ENCODE data around the gene MAP3K14. TPM values are rescaled to one million over a fixed set of nuclear protein-coding genes. Genes with fewer than 3 reads are reported as not detected.

The MAP3K14 gene
- total RNA-seq, 1 experiment from 2014 or later, result 3.0 TPM

- no peak overlapping the region for H3K4me3 ChIP-seq (ENCODE audit: low read depth, low read length, poor library complexity, severe bottlenecking)
- H3K36me3 ChIP-seq (ENCODE audit: insufficient read depth, low read length, poor library complexity, severe bottlenecking), result no peaks in the 10 kb centered on the region
- intact Hi-C loops (cut with micrococcal nuclease; ENCODE audit: unreplicated experiment), result no loop called here
- TF ChIP-seq CTCF (conservative IDR thresholded peaks at IDR 0.05; ENCODE audit: low read depth, low read length) (no peak), EZH2 (IDR thresholded peaks at IDR 0.05; ENCODE audit: borderline replicate concordance, low read depth, low read length, poor library complexity, severe bottlenecking) (no peak)
- no peaks in the 10 kb centered on the region for H3K27me3 ChIP-seq (replicated peaks; ENCODE audit: insufficient read depth, low read depth, low read length, poor library complexity)
- CTCF ChIA-PET, result no interaction called here
- no peak for DNase-seq (ENCODE audit: low spot score)
- no peaks in the 10 kb centered on the region for H3K4me1 ChIP-seq (ENCODE audit: insufficient read depth, low read length, poor library complexity, severe bottlenecking)
- POLR2A ChIA-PET (ENCODE audit: low non-redundant PET), result no interaction called here
- no peaks in the 10 kb centered on the region for H3K9me3 ChIP-seq (ENCODE audit: low read depth, low read length, poor library complexity, severe bottlenecking)
- no peak overlapping the region for H3K27ac ChIP-seq (ENCODE audit: low read depth, low read length, poor library complexity, severe bottlenecking)
- BruUV-seq (replicated peaks), result no TSS peak
Measured at GRCh38 chr17:45264430-45264829, 52.4 kb downstream of the MAP3K14 start.

- POLR2A ChIA-PET (ENCODE audit: low non-redundant PET), result no interaction called here
- DNase-seq (ENCODE audit: low spot score), result no peak
- no peaks in the 10 kb centered on the region for H3K27me3 ChIP-seq (replicated peaks; ENCODE audit: insufficient read depth, low read depth, low read length, poor library complexity)
- no peaks in the 10 kb centered on the region for H3K4me1 ChIP-seq (ENCODE audit: insufficient read depth, low read length, poor library complexity, severe bottlenecking)
- H3K27ac ChIP-seq (ENCODE audit: low read depth, low read length, poor library complexity, severe bottlenecking), result no peak overlapping the region
- CTCF ChIA-PET, result no interaction called here
- H3K9me3 ChIP-seq (ENCODE audit: low read depth, low read length, poor library complexity, severe bottlenecking), result no peaks in the 10 kb centered on the region
- no peak overlapping the region for H3K4me3 ChIP-seq (ENCODE audit: low read depth, low read length, poor library complexity, severe bottlenecking)
- BruUV-seq (replicated peaks), result no TSS peak
- no peaks in the 10 kb centered on the region for H3K36me3 ChIP-seq (ENCODE audit: insufficient read depth, low read length, poor library complexity, severe bottlenecking)
- intact Hi-C loops (cut with micrococcal nuclease; ENCODE audit: unreplicated experiment), result no loop called here
- no peak for TF ChIP-seq CTCF (conservative IDR thresholded peaks at IDR 0.05; ENCODE audit: low read depth, low read length)
- TF ChIP-seq EZH2 (IDR thresholded peaks at IDR 0.05; ENCODE audit: borderline replicate concordance, low read depth, low read length, poor library complexity, severe bottlenecking), result no peak
Measured at GRCh38 chr17:45263477-45263860, 53.4 kb downstream of the MAP3K14 start.

- DNase-seq (ENCODE audit: low spot score), result no peak
- intact Hi-C loops (cut with micrococcal nuclease; ENCODE audit: unreplicated experiment), result no loop called here
- Histone ChIP-seq H3K27me3 (replicated peaks; ENCODE audit: insufficient read depth, low read depth, low read length, poor library complexity) (no peaks in the 10 kb centered on the region), H3K36me3 (ENCODE audit: insufficient read depth, low read length, poor library complexity, severe bottlenecking) (no peaks in the 10 kb centered on the region), H3K4me1 (ENCODE audit: insufficient read depth, low read length, poor library complexity, severe bottlenecking) (no peaks in the 10 kb centered on the region), H3K4me3 (ENCODE audit: low read depth, low read length, poor library complexity, severe bottlenecking) (no peak overlapping the region), H3K9me3 (ENCODE audit: low read depth, low read length, poor library complexity, severe bottlenecking) (no peaks in the 10 kb centered on the region), H3K27ac (ENCODE audit: low read depth, low read length, poor library complexity, severe bottlenecking) (no peak overlapping the region)
- TF ChIP-seq EZH2 (IDR thresholded peaks at IDR 0.05; ENCODE audit: borderline replicate concordance, low read depth, low read length, poor library complexity, severe bottlenecking) (no peak), CTCF (conservative IDR thresholded peaks at IDR 0.05; ENCODE audit: low read depth, low read length) (no peak)
- POLR2A ChIA-PET (ENCODE audit: low non-redundant PET), result no interaction called here
- no TSS peak for BruUV-seq (replicated peaks)
- CTCF ChIA-PET, result no interaction called here
Measured at GRCh38 chr17:45262516-45263476, 54.0 kb downstream of the MAP3K14 start.

Data from A673 (cell line).